ENCODE data around the gene POLR1C.

DNA sequence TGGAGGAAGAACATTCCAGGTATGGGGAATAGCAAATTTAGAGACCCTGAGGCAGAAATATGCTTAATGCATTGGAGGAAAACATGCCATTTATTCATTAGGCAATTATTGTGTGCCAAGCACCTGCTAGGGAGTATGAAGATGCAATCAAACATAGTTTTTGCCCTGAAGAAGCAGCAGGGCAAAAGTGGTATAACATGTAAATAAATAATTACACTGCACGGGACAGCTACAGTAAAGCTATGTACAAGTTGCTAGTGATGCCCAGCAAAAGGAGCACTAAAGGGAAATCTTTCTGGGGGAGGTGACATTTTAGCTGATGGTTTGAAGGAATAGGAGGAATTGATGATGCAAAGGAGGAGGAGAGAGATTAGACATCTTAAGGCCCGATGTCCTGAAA is 40.1 kb upstream of the POLR1C start:
- TF ChIP-seq EZH2 (IDR thresholded peaks at IDR 0.05; ENCODE audit: insufficient read depth, poor library complexity, severe bottlenecking) (no peak), EZH2phosphoT487 (IDR thresholded peaks at IDR 0.05; ENCODE audit: insufficient read depth, low read depth) (no peak)
